ENCODE measurements around the gene HSP90B1.

The HSP90B1 gene

DNA sequence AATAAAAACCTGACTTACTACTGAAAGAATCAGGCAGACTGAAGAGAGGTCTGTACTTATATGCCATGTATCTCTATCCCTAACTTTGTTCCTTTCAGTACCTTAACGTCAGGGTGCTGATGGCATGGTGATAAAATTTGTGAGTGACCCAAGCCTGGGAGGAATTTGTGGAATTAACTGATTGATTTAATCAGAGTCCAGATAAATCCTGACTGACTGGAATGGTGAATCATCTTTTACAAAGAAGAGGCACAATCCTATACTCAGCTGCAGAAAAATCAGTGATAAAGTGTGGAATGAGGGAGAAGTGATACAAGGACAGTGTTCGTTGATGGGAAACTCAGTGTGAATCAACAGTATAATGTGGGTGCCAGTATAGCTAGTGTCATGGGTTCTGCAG is 39.2 kb downstream of the HSP90B1 start:
- DNase-seq (ENCODE audit: low read depth in 1 of 2, low spot score in 1 of 2), result no peak

DNA sequence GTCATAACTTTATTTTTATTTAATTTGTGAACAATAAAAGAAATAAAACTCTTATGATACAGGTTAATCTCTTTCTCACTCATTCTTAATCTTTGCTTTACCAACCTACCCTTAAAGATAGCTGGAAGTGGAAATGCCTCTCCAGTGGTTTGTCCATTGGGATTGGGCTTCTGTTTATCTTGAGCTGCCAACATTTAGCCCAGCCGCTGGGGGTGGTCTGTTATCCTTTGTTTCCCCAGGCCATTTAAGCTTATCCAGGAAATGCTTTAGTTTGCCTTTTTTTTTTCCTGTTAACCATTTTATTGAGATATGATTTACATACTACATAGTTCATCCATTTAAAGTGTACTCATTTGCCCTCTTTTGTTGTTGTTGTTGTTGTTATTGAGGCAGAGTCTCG is 43.7 kb downstream of the HSP90B1 start:
- DNase-seq (ENCODE audit: low read depth in 1 of 2, low spot score in 1 of 2), result no peak

DNA sequence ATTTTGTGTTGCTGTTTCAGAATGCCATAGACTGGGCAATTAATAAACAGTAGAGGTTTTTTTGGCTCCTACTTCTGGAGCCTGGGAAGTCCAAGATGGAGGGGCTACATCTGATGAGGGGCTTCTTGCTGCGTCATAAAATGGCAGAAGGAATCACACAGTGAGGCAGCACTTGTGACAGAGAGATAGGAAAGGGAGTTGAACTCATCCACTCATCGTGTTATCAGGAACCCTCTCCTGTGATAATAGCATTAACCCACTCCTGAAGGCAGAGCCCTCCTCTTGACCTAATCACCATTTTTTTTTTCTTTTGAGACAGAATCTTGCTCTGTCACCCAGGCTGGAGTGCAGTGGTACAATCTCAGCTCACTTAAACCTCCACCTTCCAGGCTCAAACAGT is 45.2 kb downstream of the HSP90B1 start:
- no peak for DNase-seq (ENCODE audit: low read depth in 1 of 2, low spot score in 1 of 2)

DNA sequence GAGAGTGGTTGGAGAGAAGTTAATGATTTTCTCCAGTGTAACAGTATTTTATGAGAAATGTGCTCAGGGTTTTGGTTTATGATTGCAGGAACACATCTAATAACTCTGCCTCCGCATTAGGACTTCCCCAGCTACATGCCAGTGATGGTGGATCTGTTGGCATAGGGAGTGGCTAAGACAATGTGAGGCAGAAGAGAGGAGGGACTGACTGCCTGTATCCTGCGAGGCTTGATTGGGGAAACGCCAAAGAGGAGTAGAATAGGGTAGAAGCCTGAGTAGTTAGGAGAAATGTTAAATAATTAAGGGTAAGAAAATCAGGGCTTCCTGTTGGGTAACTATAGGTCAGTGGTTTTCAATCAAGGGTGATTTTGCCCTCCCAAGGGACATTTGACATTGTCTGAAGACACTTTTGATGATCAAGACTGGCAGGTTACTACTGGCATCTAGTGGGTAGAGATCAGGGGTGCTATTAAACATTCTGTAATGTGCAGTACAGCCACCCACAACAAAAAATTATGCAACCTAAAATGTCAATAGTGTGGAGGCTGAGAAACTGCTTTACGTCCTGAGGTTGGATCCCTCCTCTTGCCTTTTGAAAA is 48.3 kb downstream of the HSP90B1 start:
- DNase-seq (ENCODE audit: low read depth in 1 of 2, low spot score in 1 of 2), result no peak

DNA sequence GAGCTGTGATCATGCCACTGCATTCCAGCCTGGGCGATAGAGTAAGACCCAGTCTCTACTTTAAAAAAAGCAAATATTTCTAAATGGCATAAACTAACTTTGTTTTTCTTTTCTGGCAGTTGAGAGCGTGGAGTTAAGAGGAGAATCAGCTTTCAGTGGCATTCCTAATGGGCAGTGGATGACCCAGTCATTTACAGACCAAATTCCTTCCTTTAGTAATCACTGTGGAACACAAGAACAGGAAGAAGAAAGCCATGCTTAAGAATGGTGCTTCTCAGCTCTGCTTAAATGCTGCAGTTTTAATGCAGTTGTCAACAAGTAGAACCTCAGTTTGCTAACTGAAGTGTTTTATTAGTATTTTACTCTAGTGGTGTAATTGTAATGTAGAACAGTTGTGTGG is 56.6 kb downstream of the HSP90B1 start:
- DNase-seq (ENCODE audit: low read depth in 1 of 2, low spot score in 1 of 2), result no peak

DNA sequence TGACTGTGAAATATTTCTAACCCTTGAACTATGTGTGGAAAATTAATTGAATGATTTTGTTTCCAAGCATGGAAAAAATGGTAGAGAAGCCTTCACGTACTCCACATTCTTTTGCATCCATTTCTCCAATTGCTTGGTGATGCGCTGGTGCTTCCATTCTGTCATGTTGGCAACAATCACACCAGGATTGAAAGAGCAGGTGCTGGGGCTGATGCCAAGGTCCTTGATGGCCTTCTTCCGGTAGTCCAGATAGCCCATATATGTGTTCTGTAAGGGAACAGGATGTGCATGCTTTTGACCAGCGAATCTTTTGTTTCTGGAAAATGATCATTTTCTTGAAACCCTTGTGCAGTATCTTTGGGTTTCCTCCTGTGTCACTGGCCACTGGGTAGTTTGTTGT is 64.0 kb downstream of the HSP90B1 start:
- DNase-seq (ENCODE audit: low read depth in 1 of 2, low spot score in 1 of 2), result no peak

DNA sequence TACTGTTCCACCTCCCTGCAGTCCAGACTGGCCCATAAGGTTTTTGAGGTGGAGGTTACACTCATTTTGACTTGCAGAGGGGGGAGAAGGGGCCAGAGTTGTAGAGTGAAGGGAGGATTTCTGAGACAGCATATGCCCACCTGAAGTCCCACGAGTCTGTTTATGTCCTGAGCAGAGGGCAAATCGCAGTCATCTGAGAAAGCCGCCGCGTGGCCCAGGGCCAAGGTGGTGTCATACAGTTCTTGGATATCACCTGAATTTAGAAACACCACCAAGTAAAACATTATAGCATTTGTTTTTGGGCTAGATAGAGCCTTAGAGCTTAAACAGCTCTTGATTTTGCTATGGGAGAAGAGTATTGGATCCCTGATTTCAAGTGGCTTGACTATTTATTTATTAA is 66.4 kb downstream of the HSP90B1 start:
- DNase-seq (ENCODE audit: low read depth in 1 of 2, low spot score in 1 of 2), result no peak

DNA sequence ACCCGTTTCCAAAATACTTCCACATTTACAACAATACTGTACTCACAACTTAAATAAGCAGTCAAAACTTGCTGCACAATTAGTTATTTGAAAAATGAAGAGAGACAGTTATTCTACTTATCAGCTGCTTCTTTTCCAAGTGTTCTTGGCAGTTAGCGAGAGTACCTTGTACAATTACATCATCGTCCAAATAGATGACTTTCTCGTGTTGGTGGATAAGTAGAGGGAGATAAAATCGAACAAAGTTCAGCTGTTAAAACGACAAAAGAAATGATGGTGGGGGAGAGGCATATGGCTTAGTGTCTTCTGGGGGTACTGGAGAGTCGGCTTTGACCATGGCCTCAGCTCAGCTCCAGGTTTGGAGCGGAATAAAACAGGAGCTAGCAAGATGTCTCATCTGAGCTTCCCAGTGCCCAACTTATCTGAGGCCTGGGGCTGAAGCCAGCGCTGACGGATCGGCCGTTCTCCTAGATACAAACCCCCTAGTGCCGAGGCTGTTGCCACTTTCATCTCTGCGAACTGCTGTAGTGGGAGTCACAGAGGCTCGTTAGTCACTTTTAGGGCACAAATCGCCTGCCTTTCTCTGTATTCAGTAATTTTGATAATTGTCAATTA is 67.2 kb downstream of the HSP90B1 start:
- no peak for DNase-seq (ENCODE audit: low read depth in 1 of 2, low spot score in 1 of 2)

Data from activated CD4-positive, alpha-beta T cell treated with anti-CD3 and anti-CD28 coated beads, Interleukin-2, amount 50 U/mL, for 24 hours (primary cell).